ENCODE results near the gene MLPH.

MLPH gene

GRCh38 chr2:237486819-237487448, at the start of gene MLPH:
TSS of gene MLPH (plus strand) at chr2:237487251. CDS start at chr2:237493427, 6,176 bp downstream.
- no peak for DNase-seq

DNA sequence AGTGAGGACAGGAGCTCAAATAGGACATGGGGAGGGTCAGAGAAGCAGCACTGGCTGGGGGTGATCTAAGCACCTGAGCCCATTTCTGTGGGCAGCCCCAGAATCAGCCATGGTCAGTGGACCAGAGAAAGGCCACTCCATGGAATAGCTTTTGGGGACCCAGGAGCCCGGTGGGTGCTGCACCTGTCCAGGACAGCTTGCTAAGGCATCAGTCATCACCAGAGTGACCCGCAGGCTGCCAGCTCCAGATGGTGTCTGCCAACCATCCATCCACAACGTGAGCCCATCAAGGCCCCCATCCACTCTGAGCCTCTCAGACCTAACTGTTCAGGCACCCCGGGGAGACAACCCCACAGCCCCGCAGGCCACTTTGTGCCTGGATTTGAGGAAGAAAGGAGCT, 49.5 kb upstream of the MLPH start:
- DNase-seq: no peak

GRCh38 chr2:237438080-237438940, 48.7 kb upstream of the MLPH start:
- DNase-seq: no peak

- no peak for DNase-seq
Observed at GRCh38 chr2:237440819-237441281, 46.2 kb upstream of the MLPH start.

- no peak for DNase-seq
Observed at GRCh38 chr2:237441605-237442274, 45.3 kb upstream of the MLPH start.

DNA sequence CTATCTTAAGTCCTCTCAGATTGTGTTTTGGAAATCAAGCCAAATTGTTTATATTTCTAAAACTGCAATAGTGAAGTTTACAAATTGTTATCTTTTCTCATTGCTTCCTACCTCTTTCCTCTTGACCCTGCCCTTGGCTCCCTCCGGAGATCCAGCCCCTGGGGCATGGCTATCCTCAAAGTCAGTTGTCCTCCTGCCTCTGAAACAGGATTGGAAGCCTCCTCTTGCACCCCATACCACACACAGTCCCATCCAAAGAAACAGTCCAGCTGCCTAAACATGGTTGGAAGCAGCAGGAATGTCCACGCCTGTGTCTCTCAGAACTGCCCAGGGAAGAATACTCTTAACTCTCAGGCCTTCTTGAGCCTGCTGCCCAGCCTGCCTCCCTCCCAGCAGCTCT, 43.0 kb upstream of the MLPH start:
- DNase-seq: no peak

GRCh38 chr2:237445611-237446337, 41.3 kb upstream of the MLPH start:
- DNase-seq: no peak

- DNase-seq: no peak
Observed at GRCh38 chr2:237446338-237446665, 40.7 kb upstream of the MLPH start.

- DNase-seq: no peak
Observed at GRCh38 chr2:237447496-237447895, 39.6 kb upstream of the MLPH start.

DNA sequence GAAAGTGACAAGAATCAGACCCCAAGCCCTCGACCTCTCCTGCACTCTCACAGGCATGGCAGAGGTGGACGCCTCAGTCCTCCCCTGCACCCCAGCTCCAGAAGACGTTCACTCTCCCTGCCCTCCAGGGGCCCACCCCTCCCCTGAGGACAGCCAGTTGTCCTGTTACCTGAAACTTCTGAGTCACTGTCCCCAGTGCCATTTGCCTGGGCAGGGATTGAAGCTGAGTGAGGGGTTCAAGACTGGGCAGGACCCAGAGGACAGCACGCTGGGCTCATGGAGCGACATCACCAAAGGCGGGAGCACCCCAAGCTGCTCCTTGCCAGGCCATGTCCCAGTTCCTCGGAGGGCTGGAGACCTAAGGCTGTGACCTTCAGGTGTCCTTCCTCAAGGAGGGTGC, 38.9 kb upstream of the MLPH start:
- DNase-seq: no peak

DNA sequence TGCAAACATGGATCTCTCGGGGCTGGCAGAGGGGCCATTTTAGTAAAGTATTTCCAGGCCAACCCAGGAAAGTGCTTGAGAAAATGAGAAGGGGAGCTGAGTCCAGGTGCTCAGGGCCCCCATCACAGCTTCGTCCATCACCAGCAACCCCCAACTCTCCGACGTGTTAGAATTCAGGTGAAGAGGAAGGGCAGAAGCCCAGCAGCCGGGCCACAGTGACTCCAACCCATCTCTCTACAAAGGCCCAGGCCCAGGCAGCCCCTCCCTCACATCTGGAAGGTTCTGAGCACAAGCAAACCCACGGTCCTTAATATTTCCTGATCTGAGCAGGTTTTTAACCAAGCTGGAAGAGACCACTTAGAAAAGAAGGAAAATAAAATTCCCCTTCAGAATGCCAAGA, 38.4 kb upstream of the MLPH start:
- no peak for DNase-seq

DNA sequence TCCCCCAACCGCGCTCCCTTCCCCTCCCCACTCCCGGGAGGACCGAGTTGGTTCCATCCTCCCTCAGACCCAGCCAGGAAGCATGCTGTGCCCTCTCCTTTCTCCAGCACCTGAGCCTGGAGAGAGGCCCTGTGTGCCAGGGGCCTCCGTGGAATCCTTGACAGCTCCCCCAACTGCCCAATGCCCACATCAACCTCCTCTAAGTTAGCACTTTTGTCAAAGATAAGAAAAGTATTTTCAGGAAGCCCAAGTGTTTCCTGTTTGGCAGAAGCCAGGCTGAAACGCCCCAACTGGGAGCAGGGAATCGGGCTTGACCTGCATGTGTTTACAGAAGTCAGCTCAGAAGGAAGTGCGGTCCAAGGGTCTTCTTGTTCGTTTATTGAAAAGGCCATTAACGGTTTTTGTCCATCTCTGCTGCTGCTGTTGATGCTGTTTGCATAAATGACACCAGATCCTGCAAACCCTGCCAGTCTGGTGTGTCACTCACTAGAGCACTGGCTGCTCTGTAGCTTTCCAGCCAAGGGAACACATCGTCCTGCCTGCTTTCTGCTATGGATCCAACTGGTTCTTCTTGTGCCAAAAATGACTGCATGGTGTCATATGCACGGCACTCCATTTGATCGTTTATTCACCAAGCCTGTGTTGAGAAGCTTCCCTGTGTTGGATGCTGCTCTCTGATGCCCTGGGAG, 37.7 kb upstream of the MLPH start:
- DNase-seq: no peak

DNA sequence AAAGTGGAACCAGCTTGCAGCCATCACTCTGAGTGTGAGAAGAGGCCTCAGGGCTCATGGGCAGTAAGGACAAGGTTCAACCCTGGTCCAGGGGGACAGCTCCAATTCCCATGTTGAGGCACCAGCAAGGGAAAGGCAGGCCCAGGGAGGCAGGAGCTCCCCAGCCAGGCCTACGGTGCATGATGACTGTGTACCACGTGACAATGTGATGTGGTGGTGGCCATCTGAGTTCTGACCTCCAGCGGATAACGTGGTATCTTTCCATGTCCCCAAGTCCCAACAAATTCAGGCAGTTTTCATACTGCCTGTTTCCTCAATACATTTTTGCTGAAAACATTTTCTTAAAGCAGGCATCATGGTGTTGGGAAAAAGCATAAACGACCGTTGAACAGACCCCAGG, 36.9 kb upstream of the MLPH start:
- DNase-seq: no peak

GRCh38 chr2:237450583-237450982, 36.5 kb upstream of the MLPH start:
- DNase-seq: no peak

- no peak for DNase-seq
Observed at GRCh38 chr2:237451643-237452469, 35.2 kb upstream of the MLPH start.

DNA sequence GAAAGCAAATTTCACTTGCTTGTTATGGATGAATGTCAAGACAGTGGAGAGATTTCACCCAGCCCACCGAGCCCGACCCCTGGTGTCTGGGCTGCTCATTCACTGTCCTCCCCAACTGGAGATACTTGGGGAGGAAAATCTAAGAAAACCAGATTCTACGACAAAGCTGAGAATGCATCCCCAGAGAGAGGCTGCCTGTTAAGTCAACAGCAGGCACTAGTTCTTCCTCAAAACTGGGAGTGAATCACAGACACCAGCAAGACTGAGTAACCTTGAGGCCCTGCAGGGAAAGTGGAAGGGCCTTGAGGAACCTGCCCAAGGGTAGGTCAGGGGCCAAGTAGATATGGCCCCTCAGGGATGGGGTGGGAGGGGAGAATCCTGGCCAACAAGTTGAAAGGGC, 34.2 kb upstream of the MLPH start:
- no peak for DNase-seq

GRCh38 chr2:237453671-237454070, 33.4 kb upstream of the MLPH start:
- no peak for DNase-seq

DNA sequence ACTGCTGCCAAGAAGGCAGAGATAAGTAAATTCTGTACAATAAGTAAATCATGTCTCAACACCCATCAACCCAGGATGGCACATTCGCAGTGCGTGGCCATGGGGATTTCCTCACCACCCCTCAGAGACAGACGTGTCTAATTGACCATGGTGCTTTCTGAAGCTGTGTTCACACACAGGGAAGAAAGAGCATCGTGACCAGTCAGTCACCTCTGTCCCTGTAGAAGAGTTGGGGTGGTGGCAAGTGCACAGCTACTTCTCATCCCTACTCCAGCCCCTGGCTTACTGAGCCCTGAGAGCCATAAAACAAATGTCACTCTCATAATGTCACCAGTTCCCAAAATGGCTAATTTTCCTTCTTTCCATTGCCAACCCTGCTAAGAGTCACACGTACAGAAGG, 31.3 kb upstream of the MLPH start:
- DNase-seq: no peak

GRCh38 chr2:237456200-237456843, 30.7 kb upstream of the MLPH start:
- DNase-seq: peak; percentile 60

DNA sequence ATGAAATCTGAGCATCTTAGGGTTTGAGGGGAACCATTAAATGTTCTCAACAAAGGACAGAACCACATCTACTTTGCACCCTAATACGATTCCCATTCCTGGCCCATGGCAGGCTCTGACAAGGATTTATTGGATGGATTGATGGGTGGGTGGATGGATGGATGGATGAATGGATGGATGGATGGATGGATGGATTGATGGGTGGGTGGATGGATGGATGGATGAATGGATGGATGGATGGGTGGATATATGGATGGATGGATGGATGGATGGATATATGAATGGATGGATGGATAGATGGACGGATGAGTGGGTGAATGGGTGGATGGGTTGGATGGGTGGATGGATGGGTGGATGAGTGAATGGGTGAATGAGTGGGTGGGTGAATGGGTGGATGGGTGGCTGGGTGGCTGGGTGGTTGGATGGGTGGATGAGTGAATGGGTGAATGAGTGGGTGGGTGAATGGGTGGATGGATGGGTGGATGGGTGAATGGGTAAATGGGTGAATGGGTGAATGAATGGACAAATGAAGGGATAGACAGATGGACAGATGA, 29.6 kb upstream of the MLPH start:
- DNase-seq: no peak

- DNase-seq: no peak
Observed at GRCh38 chr2:237458519-237458918, 28.5 kb upstream of the MLPH start.

All from SHP77 treated with DMSO at 0.1 percent for 48 hours (cell line).